ENCODE measurements around the gene SETD7.

The SETD7 gene

DNA sequence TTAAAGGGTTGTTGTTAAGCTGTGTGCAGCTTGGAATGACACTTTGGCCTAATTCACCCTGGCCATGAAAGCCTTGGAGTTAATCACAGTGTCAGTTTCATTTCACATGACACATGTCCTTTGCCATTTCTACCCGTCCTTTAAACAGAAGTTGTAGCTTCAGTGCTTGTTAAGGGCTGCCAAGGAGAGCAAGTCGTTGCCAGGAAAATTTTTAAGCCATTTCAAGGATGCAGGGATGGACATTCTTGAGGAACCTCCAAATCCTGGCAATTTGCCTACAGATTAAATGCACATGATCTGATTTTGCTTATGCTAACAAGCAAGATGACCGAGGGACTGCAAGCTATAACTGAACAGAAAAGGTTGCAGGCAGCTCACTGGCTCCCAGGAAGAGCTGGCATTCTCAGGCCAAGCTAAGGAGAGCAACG, 40.5 kb downstream of the SETD7 start:
- Mint-ChIP-seq H3K36me3 (peaks cover 96% of the 10 kb centered on the region), H3K4me3 (no peak overlapping the region), H3K27ac (no peak overlapping the region), H3K9me3 (no peaks in the 10 kb centered on the region), H3K4me1 (no peaks in the 10 kb centered on the region)
- ATAC-seq (no peak), DNase-seq (ENCODE audit: low spot score in 2 of 2) (no peak)

GRCh38 chr4:139514382-139515059, 41.5 kb downstream of the SETD7 start:
- no peak overlapping the region for H3K27ac Mint-ChIP-seq
- H3K4me1 Mint-ChIP-seq = no peaks in the 10 kb centered on the region
- ATAC-seq = no peak
- H3K9me3 Mint-ChIP-seq = no peaks in the 10 kb centered on the region
- no peak overlapping the region for H3K4me3 Mint-ChIP-seq
- DNase-seq (ENCODE audit: low spot score in 2 of 2) = no peak
- H3K36me3 Mint-ChIP-seq = peaks cover 93% of the 10 kb centered on the region

DNA sequence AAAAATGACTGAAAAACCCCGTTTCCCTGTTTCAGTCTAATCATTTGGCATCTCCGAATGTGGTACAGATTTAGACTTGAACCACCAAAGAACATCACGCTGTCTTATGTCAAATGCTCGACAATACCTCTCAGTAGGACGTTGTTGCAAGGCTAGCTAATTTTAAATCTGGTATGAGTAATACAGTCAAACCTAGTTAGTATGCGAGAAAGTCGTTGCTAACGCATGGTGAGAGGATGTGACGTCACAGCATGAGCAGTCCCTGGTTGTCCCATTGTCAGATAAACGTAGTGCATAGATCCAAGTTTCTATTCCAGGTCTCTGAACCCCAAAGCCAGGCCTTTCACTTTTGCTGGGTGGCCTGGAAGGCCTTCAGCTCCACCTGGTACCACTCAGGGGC, 44.7 kb downstream of the SETD7 start:
- ATAC-seq (peak; percentile 68), DNase-seq (ENCODE audit: low spot score in 2 of 2) (no peak)
- Mint-ChIP-seq H3K36me3 (peaks cover 77% of the 10 kb centered on the region), H3K4me1 (no peaks in the 10 kb centered on the region), H3K9me3 (no peaks in the 10 kb centered on the region), H3K27ac (no peak overlapping the region), H3K4me3 (no peak overlapping the region)

GRCh38 chr4:139509727-139510410, 46.1 kb downstream of the SETD7 start:
- DNase-seq (ENCODE audit: low spot score in 2 of 2) (no peak), ATAC-seq (no peak)
- H3K4me1 Mint-ChIP-seq = no peaks in the 10 kb centered on the region
- H3K9me3 Mint-ChIP-seq = no peaks in the 10 kb centered on the region
- no peak overlapping the region for H3K27ac Mint-ChIP-seq
- no peak overlapping the region for H3K4me3 Mint-ChIP-seq
- peaks cover 75% of the 10 kb centered on the region for H3K36me3 Mint-ChIP-seq

GRCh38 chr4:139508581-139509237, 47.3 kb downstream of the SETD7 start:
- H3K4me1 Mint-ChIP-seq = no peaks in the 10 kb centered on the region
- no peak overlapping the region for H3K27ac Mint-ChIP-seq
- no peaks in the 10 kb centered on the region for H3K9me3 Mint-ChIP-seq

GRCh38 chr4:139506774-139507173, 49.2 kb downstream of the SETD7 start:
- no peaks in the 10 kb centered on the region for H3K9me3 Mint-ChIP-seq

More at GRCh38 chr4:139508581-139509237, 47.3 kb downstream of the SETD7 start:
- Mint-ChIP-seq H3K36me3 (peaks cover 63% of the 10 kb centered on the region), H3K4me3 (no peak overlapping the region)
- DNase-seq (ENCODE audit: low spot score in 2 of 2) (no peak), ATAC-seq (no peak)

DNA sequence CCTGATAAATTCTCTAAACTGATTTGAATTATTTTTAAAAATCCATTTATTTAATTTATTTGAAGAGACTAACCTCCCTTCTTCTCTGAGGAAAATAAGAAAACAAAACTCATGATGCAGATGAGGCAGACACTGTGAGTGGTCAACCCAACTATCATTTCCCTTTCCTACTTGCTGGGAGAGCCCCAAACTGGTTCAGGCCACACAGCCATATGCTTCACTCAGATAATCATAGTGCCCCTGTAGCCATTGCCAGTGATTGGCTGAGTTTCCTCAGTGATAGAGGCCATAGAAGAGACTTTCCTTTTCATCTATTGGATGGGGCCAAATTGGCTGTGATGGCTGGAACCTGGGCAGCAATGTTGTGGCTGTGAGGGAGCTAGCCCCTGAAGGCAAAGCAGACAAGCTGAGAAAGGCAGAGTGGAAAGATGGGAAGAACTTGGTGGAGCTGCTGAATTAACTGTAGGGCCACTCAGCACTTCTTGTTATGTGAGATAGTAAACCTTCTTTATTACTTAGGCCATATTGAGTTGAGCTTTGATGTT, 52.3 kb downstream of the SETD7 start:
- Mint-ChIP-seq H3K9me3 (no peaks in the 10 kb centered on the region), H3K27ac (no peak overlapping the region), H3K4me3 (no peak overlapping the region), H3K36me3 (peaks cover 24% of the 10 kb centered on the region), H3K4me1 (peaks cover 8% of the 10 kb centered on the region)
- ATAC-seq = peak; percentile 45
- no peak for DNase-seq (ENCODE audit: low spot score in 2 of 2)

More at GRCh38 chr4:139506774-139507173, 49.2 kb downstream of the SETD7 start:
- Mint-ChIP-seq H3K27ac (no peak overlapping the region), H3K36me3 (peaks cover 48% of the 10 kb centered on the region), H3K4me1 (peaks cover 8% of the 10 kb centered on the region), H3K4me3 (no peak overlapping the region)
- ATAC-seq (no peak), DNase-seq (ENCODE audit: low spot score in 2 of 2) (no peak)

- no peak overlapping the region for H3K27ac Mint-ChIP-seq
- ATAC-seq (no peak), DNase-seq (ENCODE audit: low spot score in 2 of 2) (no peak)
- H3K4me3 Mint-ChIP-seq = no peak overlapping the region
- peaks cover 15% of the 10 kb centered on the region for H3K4me1 Mint-ChIP-seq
- H3K9me3 Mint-ChIP-seq = no peaks in the 10 kb centered on the region
- peaks cover 17% of the 10 kb centered on the region for H3K36me3 Mint-ChIP-seq
Measured at GRCh38 chr4:139501927-139502899, 53.8 kb downstream of the SETD7 start.

DNA sequence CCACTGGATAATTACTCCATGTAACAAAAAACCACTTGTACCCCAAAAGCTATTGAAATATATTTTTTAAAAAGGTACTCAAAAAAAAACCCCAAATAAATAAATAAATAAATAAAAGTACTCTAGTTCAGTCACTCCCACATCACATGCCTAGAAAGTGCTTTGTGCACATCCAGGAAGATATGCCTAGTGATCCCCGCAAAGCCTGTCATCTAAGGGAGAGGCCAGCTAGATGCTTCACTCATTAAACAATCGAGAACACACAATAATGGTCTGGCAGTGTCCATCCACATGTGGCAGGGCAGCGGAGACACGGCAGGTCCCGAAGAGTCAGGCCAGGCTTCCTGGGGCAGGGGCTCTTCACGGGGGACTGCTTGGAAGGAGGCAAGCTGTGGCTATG, 54.5 kb downstream of the SETD7 start:
- Mint-ChIP-seq H3K27ac (no peak overlapping the region), H3K4me3 (no peak overlapping the region), H3K36me3 (peaks cover 15% of the 10 kb centered on the region), H3K9me3 (no peaks in the 10 kb centered on the region), H3K4me1 (peaks cover 15% of the 10 kb centered on the region)
- DNase-seq (ENCODE audit: low spot score in 2 of 2) = no peak
- no peak for ATAC-seq

DNA sequence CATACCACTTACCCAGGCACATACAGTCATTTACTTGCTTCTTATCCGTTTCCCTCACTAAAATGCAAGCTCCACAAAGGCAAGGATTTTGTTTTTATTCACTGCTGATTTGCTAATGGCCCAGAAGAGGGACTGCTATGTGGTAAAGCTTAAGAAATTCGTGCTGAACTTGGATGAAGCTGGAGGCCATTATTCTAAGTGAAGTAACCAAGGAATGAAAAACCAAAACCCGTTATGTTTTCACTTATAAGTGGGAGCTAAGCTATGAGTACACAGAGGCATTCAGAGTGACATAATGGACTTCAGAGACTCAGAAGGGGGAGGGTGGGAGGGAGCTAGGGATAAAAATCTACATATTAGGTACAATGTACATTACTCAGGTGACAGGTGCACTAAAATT, 54.9 kb downstream of the SETD7 start:
- DNase-seq (ENCODE audit: low spot score in 2 of 2) = no peak
- Mint-ChIP-seq H3K4me1 (peaks cover 15% of the 10 kb centered on the region), H3K27ac (no peak overlapping the region), H3K4me3 (no peak overlapping the region), H3K36me3 (peaks cover 12% of the 10 kb centered on the region), H3K9me3 (no peaks in the 10 kb centered on the region)
- no peak for ATAC-seq

DNA sequence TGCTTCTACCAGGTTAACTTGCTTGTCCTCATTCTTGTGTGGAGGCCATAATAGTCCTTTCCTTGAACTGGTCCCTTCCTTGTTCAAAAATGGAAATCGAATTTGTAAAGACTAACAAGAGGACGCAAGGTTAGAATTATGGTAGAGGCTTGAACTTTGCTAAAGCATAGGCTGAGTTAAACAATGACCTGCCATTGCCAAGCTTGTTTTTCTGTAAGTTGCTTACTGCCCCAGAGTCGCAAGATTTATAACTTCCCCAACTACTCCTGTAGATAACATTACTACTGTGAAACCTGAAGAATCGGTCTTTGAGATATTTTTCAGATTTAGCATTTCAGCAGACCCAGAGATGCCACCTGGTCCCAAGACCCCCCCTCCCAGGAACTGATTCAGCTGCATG, 56.8 kb downstream of the SETD7 start:
- no peak for ATAC-seq
- no peaks in the 10 kb centered on the region for H3K9me3 Mint-ChIP-seq
- no peak overlapping the region for H3K27ac Mint-ChIP-seq
- peaks cover 15% of the 10 kb centered on the region for H3K4me1 Mint-ChIP-seq
- no peaks in the 10 kb centered on the region for H3K36me3 Mint-ChIP-seq
- DNase-seq (ENCODE audit: low spot score in 2 of 2) = no peak
- no peak overlapping the region for H3K4me3 Mint-ChIP-seq

- Mint-ChIP-seq H3K4me3 (no peak overlapping the region), H3K27ac (no peak overlapping the region), H3K4me1 (peaks cover 3% of the 10 kb centered on the region), H3K36me3 (no peaks in the 10 kb centered on the region), H3K9me3 (no peaks in the 10 kb centered on the region)
- ATAC-seq (no peak), DNase-seq (ENCODE audit: low spot score in 2 of 2) (no peak)
Measured at GRCh38 chr4:139493176-139493575, 62.8 kb downstream of the SETD7 start.

DNA sequence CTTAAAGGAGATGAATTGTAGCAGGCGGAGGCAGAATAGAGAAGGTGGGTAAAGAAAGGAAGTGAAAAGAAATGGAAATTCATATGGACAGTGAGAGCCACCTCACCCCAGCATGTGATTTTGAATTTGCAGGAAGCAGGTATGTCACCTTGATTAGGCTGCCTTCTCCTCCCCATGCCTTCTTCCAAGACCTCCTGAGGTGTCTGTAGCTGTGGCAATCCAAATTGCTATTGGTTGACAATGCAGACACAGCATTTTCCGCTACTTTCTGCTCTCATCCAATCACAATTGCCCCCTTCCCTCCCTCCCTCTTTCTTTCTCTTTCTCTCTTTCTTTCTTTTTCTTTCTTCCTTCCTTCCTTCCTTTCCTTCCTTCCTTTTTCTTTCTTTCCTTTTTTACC, 63.6 kb downstream of the SETD7 start:
- Mint-ChIP-seq H3K9me3 (no peaks in the 10 kb centered on the region), H3K4me1 (no peaks in the 10 kb centered on the region), H3K4me3 (no peak overlapping the region), H3K36me3 (no peaks in the 10 kb centered on the region), H3K27ac (no peak overlapping the region)
- ATAC-seq (no peak), DNase-seq (ENCODE audit: low spot score in 2 of 2) (no peak)

- Mint-ChIP-seq H3K4me3 (no peak overlapping the region), H3K36me3 (no peaks in the 10 kb centered on the region), H3K9me3 (no peaks in the 10 kb centered on the region), H3K27ac (no peak overlapping the region), H3K4me1 (no peaks in the 10 kb centered on the region)
- ATAC-seq (no peak), DNase-seq (ENCODE audit: low spot score in 2 of 2) (no peak)
Measured at GRCh38 chr4:139489638-139490037, 66.4 kb downstream of the SETD7 start.

DNA sequence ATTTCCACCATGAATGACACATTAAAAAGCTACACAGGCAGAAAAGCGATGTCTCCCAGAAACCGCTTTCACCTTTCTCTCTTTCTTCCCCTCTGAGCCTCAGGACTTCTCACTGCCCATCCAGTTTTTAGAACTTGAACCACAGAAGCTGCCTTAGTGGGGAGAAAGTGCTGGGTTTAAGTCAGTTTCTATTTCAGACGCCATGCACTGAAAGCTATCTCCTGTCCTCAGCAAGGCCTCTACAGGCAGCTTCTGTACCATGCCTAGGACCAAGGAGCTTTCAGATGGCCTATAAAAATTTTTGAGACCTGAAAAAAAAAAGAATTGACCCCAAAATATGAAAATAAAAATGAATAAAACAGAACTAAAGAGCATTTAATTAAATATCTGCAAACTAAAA, 67.6 kb downstream of the SETD7 start:
- no peaks in the 10 kb centered on the region for H3K9me3 Mint-ChIP-seq
- H3K36me3 Mint-ChIP-seq = no peaks in the 10 kb centered on the region
- no peak for ATAC-seq
- no peak overlapping the region for H3K27ac Mint-ChIP-seq
- no peak overlapping the region for H3K4me3 Mint-ChIP-seq
- no peaks in the 10 kb centered on the region for H3K4me1 Mint-ChIP-seq
- DNase-seq (ENCODE audit: low spot score in 2 of 2) = no peak
